ENCODE data around the gene XPNPEP1.

DNA sequence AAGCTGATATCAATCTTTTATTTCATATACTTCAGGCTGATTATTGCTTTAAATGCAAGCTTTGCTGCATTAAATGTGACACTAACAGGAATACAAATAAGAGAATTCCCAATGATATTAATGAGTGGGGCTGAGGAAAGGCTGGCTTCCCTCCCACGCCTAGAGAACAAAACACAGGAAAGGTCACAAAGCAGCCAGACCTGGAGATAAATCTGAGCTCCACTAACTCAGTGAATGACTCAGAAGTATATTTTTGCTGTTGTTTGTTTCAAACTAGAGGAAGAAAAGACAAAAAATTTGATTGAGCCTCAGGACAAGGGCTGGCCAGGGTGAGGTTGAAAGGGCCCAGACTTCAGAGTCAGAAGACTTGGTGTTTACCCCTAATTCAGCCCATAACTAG is 88.1 kb downstream of the XPNPEP1 start:
- TF ChIP-seq POLR2A (IDR thresholded peaks at IDR 0.05; ENCODE audit: low read depth, low read length): no peak
- TF ChIP-seq CTCF (conservative IDR thresholded peaks at IDR 0.05; ENCODE audit: low read depth, low read length): no peak
- no peak for TF ChIP-seq MXI1 (IDR thresholded peaks at IDR 0.05; ENCODE audit: borderline replicate concordance, low read depth, low read length)
- TF ChIP-seq FOS (IDR thresholded peaks at IDR 0.05; ENCODE audit: low read depth, low read length): no peak
- no peak for TF ChIP-seq RFX5 (IDR thresholded peaks at IDR 0.05; ENCODE audit: low read depth, low read length)
- TF ChIP-seq, protein P1, sequence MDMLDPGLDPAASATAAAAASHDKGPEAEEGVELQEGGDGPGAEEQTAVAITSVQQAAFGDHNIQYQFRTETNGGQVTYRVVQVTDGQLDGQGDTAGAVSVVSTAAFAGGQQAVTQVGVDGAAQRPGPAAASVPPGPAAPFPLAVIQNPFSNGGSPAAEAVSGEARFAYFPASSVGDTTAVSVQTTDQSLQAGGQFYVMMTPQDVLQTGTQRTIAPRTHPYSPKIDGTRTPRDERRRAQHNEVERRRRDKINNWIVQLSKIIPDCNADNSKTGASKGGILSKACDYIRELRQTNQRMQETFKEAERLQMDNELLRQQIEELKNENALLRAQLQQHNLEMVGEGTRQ (IDR thresholded peaks at IDR 0.05; ENCODE audit: low read depth, low read length): no peak
- no peak for TF ChIP-seq CEBPB (IDR thresholded peaks at IDR 0.05; ENCODE audit: low read depth, low read length)
- no peak for TF ChIP-seq BHLHE40 (IDR thresholded peaks at IDR 0.05; ENCODE audit: low read depth, low read length)
- no peak for TF ChIP-seq RCOR1 (IDR thresholded peaks at IDR 0.05; ENCODE audit: insufficient replicate concordance, low read length)
- TF ChIP-seq ELK1 (IDR thresholded peaks at IDR 0.05; ENCODE audit: borderline replicate concordance, low read depth, low read length): no peak
- TF ChIP-seq RAD21 (IDR thresholded peaks at IDR 0.05; ENCODE audit: low read length): no peak
- no peak for TF ChIP-seq SMC3 (IDR thresholded peaks at IDR 0.05; ENCODE audit: low read depth, low read length)
- no peak for TF ChIP-seq MAZ (IDR thresholded peaks at IDR 0.05; ENCODE audit: borderline replicate concordance, low read depth, low read length)
- no peak for TF ChIP-seq NFE2L2 (IDR thresholded peaks at IDR 0.05; ENCODE audit: low read depth, low read length)

Measured in IMR-90 (cell line).